Measurements from ENCODE around the gene IL1RAPL2.

DNA sequence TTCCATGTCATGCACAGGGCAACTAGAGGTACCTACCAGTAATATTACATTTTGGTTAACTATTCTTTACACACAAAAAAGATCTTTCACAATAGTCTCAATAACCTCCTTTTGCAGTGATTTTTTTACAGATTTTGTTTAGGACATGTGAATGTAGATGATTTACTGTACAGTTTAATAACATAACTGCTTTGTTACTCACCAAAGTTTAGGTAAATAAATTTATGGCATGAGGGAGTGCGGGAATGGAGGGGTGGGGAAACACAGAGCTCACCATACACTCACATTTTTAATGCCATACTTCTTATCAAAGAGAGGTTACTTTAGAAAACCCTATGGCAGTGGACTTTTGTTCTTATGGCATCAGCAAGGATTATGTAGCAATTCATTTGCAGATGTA lies 747.6 kb downstream of the IL1RAPL2 start:
- TF ChIP-seq POLR2A (IDR thresholded peaks at IDR 0.05) (no peak), POLR2AphosphoS5 (IDR thresholded peaks at IDR 0.05) (no peak)
- TF ChIP-seq, protein P1, sequence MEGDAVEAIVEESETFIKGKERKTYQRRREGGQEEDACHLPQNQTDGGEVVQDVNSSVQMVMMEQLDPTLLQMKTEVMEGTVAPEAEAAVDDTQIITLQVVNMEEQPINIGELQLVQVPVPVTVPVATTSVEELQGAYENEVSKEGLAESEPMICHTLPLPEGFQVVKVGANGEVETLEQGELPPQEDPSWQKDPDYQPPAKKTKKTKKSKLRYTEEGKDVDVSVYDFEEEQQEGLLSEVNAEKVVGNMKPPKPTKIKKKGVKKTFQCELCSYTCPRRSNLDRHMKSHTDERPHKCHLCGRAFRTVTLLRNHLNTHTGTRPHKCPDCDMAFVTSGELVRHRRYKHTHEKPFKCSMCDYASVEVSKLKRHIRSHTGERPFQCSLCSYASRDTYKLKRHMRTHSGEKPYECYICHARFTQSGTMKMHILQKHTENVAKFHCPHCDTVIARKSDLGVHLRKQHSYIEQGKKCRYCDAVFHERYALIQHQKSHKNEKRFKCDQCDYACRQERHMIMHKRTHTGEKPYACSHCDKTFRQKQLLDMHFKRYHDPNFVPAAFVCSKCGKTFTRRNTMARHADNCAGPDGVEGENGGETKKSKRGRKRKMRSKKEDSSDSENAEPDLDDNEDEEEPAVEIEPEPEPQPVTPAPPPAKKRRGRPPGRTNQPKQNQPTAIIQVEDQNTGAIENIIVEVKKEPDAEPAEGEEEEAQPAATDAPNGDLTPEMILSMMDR (IDR thresholded peaks at IDR 0.05) = no peak

Measured in transverse colon (tissue), 4 donors.